ENCODE data around the gene ERO1A.
"Not testable (repeated sequence)": the region's sequence is repeated elsewhere in the genome, so short reads cannot be mapped to it uniquely, and the experiment has no call there.

The ERO1A gene

GRCh38 chr14:52695481-52696091 lies at the start of gene ERO1A:
ERO1A (minus strand) TSS chr14:52695558; CDS start chr14:52695481, 77 bp downstream.
- peak; percentile 12 for DNase-seq (ENCODE audit: low read depth, low spot score)

- no peak for DNase-seq (ENCODE audit: low read depth, low spot score)
Observed at GRCh38 chr14:52741865-52742264, 46.5 kb upstream of the ERO1A start.

- DNase-seq (ENCODE audit: low read depth, low spot score) = no peak
Observed at GRCh38 chr14:52740751-52741150, 45.4 kb upstream of the ERO1A start.

- no peak for DNase-seq (ENCODE audit: low read depth, low spot score)
Observed at GRCh38 chr14:52738409-52738808, 43.1 kb upstream of the ERO1A start.

- DNase-seq (ENCODE audit: low read depth, low spot score) = no peak
Observed at GRCh38 chr14:52735921-52736489, 40.6 kb upstream of the ERO1A start.

GRCh38 chr14:52733824-52734223 lies 38.5 kb upstream of the ERO1A start:
- no peak for DNase-seq (ENCODE audit: low read depth, low spot score)

GRCh38 chr14:52730709-52731111 lies 35.4 kb upstream of the ERO1A start:
- no peak for DNase-seq (ENCODE audit: low read depth, low spot score)

- DNase-seq (ENCODE audit: low read depth, low spot score) = peak; percentile 98
Observed at GRCh38 chr14:52729925-52730708, 34.8 kb upstream of the ERO1A start, which contains the start of gene STYX. STYX (plus strand) TSS chr14:52730166; CDS start chr14:52730475, 309 bp downstream.

GRCh38 chr14:52729585-52729924 lies 34.2 kb upstream of the ERO1A start:
- DNase-seq (ENCODE audit: low read depth, low spot score) = no peak

GRCh38 chr14:52729035-52729434 lies 33.7 kb upstream of the ERO1A start:
- not testable (repeated sequence) for DNase-seq (ENCODE audit: low read depth, low spot score)

GRCh38 chr14:52727509-52727908 lies 32.2 kb upstream of the ERO1A start:
- DNase-seq (ENCODE audit: low read depth, low spot score) = not testable (repeated sequence)

- DNase-seq (ENCODE audit: low read depth, low spot score) = no peak
Observed at GRCh38 chr14:52724360-52724644, 28.9 kb upstream of the ERO1A start.

GRCh38 chr14:52723514-52724359 lies 28.4 kb upstream of the ERO1A start:
- DNase-seq (ENCODE audit: low read depth, low spot score) = no peak

- DNase-seq (ENCODE audit: low read depth, low spot score) = no peak
Observed at GRCh38 chr14:52716155-52716554, 20.8 kb upstream of the ERO1A start.

GRCh38 chr14:52711666-52712065 lies 16.3 kb upstream of the ERO1A start:
- no peak for DNase-seq (ENCODE audit: low read depth, low spot score)

- DNase-seq (ENCODE audit: low read depth, low spot score) = peak; percentile 90
Observed at GRCh38 chr14:52706724-52707706, 11.7 kb upstream of the ERO1A start, which contains the start of gene PSMC6. PSMC6 (plus strand) TSS chr14:52707200; CDS start chr14:52707220, 20 bp downstream.

- DNase-seq (ENCODE audit: low read depth, low spot score) = no peak
Observed at GRCh38 chr14:52706286-52706685, 10.9 kb upstream of the ERO1A start.

GRCh38 chr14:52703664-52704063 lies 8.3 kb upstream of the ERO1A start:
- DNase-seq (ENCODE audit: low read depth, low spot score) = no peak

GRCh38 chr14:52703225-52703624 lies 7.9 kb upstream of the ERO1A start:
- no peak for DNase-seq (ENCODE audit: low read depth, low spot score)

- DNase-seq (ENCODE audit: low read depth, low spot score) = no peak
Observed at GRCh38 chr14:52701223-52701622, 5.9 kb upstream of the ERO1A start.

GRCh38 chr14:52700701-52701172 lies 5.4 kb upstream of the ERO1A start:
- DNase-seq (ENCODE audit: low read depth, low spot score) = no peak

Measured in activated naive CD8-positive, alpha-beta T cell treated with anti-CD3 and anti-CD28 coated beads, Interleukin-2, amount 50 U/mL, for 16 hours (primary cell).